NCI-H146 treated with DMSO at 0.1 percent for 48 hours (cell line): Measurements from ENCODE around the gene KMT2A.
"Not testable (repeated sequence)": the region's sequence is repeated elsewhere in the genome, so short reads cannot be mapped to it uniquely, and the experiment has no call there.

Experiments
- DNase-seq: peaks from one replicate; lab custom pipeline; 2025; ENCODE audit not compliant: unreplicated experiment; lab: John Stamatoyannopoulos, UW

Gene KMT2A

GRCh38 chr11:118435893-118436624 is at the start of gene KMT2A:
Gene KMT2A, plus strand, starts transcription at chr11:118436492. Its CDS starts 21 bp downstream, at chr11:118436513.
- DNase-seq, result peak; percentile 92

DNA sequence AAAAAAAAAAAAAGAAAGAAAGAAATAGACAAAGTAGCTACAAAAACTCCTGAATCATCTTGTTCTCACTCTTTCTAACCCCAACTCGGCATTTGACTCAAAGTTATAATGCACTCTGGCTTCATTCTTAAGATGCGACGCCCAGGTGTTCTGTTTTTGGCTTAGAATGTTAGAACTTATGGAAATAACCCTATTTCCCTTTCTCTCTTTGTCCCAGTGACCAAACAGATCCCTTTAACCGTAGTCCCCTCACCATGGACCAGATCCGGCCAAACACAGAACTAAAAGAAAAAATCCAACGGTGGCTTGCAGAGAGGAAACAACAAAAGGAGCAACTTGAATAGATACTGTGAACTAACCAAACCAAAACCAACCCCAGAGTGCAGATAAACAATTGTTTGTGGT is 40.2 kb upstream of the KMT2A start:
- no peak for DNase-seq

- DNase-seq, result no peak
Measured at GRCh38 chr11:118397448-118397847, 38.8 kb upstream of the KMT2A start.

DNA sequence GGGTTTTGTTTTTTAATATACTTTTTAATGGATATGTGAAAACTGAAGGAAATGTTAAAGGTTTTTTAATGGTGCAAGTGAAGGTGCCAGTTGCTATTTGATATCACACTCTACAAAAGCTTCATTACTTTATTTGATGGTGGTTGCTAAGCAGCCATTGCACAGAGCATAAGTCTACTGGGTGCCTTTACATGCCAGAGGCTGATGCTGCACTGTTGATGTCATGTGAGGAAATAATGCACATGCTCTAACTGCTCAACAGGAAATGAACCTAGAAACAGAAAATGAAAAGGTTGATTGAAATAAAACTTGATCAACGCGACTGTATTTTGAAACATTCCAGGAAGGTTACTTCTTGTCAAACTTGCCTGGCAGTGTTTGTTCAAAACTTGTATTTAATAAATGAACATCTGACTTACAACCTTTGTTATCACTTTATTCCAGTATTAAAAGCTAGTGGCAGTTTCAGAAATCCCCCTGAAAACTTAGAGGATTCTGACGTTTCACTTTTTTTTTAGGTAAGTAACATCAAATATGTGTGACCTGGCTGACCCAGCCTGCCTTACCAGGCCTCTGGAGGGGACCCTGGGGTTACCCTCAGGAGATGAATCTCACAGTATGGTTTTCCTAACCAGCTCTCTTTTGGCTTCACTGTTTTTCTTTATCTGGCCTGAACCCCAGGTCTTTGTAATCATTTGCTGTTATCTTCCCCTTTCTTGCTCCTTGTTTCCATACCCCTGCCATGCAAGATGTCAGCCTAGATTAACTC is 37.3 kb upstream of the KMT2A start:
- DNase-seq, result no peak

DNA sequence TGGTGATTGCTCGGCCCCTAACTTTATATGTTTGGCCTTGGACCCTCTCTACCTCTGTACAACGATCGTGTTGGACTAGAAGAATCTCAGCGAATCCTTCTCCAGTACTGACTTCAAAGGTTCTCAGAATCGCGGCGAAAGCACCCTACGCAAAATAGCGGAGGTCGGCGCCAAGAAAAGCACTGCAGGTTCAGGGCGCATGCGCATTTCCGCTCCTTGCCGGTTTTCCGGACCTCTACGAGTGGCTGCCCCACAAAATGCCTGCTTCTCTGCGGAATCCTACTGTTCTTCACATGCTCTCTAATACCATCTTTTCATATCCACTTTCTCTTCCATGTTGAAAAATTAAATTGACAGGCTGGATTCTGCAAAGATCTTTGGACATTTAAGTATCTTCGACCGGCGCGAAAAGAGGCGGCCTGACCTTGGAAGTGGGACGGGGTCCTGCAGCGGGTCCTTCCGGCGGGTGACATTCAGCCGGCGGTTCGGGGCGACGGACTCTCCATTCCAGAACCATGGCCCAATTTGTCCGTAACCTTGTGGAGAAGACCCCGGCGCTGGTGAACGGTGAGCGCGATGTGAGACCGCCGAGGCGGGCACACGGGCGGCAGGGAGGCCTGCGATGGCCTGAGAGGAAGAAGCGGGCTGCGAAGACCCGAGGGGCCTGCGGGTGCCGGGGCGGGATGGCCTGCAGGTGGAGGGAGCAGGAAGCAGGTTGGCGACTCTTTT is 35.0 kb upstream of the KMT2A start, which contains the start of gene ATP5MG:
Gene ATP5MG, plus strand, starts transcription at position 456 of the 729 bp plus-strand sequence. Its CDS starts 60 bp downstream, at position 516.
- DNase-seq, result peak; percentile 84

GRCh38 chr11:118401880-118402590 is 34.3 kb upstream of the KMT2A start:
- peak; percentile 41 for DNase-seq

DNA sequence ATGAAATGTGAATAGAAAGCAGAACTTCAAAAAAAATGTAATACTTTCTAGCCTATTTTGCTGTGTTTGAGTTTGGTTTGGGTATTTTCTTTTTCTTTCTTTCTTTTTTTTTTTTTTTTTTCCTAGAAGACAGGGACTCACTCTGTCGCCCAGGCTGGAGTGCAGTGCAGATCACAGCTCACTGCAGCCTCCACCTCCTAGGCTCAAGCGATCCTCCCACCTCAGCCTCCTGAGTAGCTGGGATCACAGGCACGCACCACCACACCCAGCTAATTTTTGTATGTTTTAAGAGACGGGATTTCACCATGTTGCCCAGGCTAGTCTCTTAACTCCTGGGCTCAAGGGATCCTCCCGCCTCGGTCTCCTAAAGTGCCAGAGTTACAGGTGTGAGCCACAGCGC is 33.7 kb upstream of the KMT2A start:
- DNase-seq, result not testable (repeated sequence)

GRCh38 chr11:118406599-118407166 is 29.6 kb upstream of the KMT2A start:
- DNase-seq, result peak; percentile 35

GRCh38 chr11:118410055-118410745 is 26.1 kb upstream of the KMT2A start:
- DNase-seq, result no peak

- DNase-seq, result no peak
Measured at GRCh38 chr11:118411530-118411929, 24.8 kb upstream of the KMT2A start.

DNA sequence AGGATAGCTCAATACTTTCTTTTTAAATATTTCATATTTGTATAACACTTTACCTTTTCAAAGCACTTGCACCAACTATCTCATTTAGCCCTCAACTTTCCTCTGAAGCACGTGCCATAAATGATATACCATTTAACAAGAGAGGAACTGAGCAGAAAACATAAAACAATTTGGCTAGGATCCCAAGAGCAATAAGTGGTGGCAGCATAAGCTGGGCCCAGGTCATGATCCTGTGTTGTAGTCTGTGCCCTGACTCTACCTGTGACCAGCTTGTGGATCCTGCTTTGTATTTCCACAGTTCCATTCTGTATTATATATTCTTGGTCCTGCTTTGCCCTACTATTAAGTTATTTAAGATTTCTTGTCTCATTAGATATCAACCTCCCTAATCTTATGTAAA is 23.4 kb upstream of the KMT2A start:
- no peak for DNase-seq

GRCh38 chr11:118415062-118415738 is 21.1 kb upstream of the KMT2A start:
- no peak for DNase-seq

DNA sequence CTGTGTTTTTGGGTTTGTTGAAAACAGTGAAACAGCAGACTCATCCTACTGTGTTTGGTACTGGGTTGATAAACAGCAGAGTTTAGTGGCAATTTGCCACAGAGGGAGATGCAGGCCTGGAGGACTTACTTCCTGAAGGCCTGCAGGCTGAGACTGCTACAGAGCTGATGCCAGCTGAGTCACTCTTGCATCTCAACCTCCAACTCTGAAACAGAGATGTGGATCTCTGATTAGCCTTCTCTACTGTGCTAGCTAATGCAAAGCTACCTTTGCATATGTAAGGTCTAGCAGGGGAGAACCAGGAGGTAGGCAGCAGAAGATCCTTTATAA is 20.6 kb upstream of the KMT2A start:
- DNase-seq, result no peak

DNA sequence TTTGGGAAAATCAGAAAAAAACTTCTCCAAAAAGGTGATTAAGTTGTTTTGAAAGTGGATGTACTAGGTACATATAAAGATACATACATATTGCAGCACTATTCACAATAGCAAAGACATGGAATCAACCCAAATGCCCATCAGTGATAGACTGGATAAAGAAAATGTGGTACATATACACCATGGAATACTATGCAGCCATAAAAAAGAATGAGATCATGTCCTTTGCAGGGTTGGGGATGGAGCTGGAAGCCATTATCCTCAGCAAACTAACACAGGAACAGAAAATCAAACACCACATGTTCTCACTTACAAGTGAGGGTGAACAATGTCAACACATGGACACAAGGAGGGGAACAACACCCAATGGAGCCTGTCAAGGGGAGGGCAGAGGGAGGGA is 19.4 kb upstream of the KMT2A start:
- DNase-seq, result not testable (repeated sequence)

- DNase-seq, result no peak
Measured at GRCh38 chr11:118417801-118418200, 18.5 kb upstream of the KMT2A start.

DNA sequence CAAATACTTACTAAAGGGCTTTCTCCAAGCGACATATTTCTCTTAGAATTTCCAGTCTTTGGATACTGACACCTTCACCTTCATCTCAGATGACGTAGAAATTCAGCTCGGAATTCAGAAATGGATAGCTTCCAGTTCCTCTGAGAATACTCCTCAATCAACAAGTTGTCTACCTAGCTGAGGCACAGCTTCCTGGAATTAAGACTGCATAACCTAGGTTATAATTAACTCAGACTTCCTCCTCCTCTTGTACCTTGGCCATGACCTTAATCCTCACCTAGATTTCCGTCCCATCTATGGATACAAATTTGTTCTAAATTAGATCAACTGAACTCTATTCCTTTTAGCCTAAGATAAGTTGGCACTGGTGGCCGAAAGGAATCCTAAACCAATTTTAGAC is 17.5 kb upstream of the KMT2A start:
- DNase-seq, result no peak

DNA sequence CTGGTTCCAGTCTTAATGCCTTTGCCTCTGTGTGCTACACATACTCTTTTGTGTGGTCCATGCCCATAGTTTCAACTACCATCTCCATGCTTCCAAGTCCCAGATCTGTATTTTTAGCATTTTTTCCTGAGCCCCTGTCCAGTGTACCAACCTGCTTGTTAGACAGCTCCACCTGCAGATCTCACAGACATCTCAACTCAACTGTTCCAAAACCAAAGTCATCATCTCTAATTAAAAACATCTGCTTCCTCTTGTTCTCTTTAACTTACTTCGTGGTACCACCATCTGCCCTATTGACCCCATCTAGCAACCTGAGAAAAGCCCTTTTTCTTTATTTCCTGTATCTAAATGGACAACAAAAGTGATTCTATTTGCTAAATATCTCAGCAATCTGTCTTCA is 8.6 kb upstream of the KMT2A start:
- no peak for DNase-seq

GRCh38 chr11:118430956-118431355 is 5.3 kb upstream of the KMT2A start:
- DNase-seq, result no peak

- DNase-seq, result no peak
Measured at GRCh38 chr11:118434123-118434552, 2.2 kb upstream of the KMT2A start.
